Caco-2 (cell line): ENCODE data around the gene RND3. TPM values are rescaled to one million over a fixed set of nuclear protein-coding genes. Genes with fewer than 3 reads are reported as not detected.

Source experiments
- BruUV-seq: library from RNA; stranded (reverse); fragments of 400-500 nt; replicated peaks from 2 replicates; lab custom pipeline; 2021; lab: Mats Ljungman, UMichigan
- CTCF ChIA-PET: fragments of 300-600 bp; sonication (Branson Sonifier 250); formaldehyde crosslinking; loops from one replicate; lab custom pipeline; 2022; ENCODE audit warnings: antibody characterized with exemption; lab: Charles Lee
- POLR2A ChIA-PET: fragments of 300-600 bp; sonication (Branson Sonifier 250); formaldehyde crosslinking; loops from one replicate; lab custom pipeline; 2022; ENCODE audit warnings: antibody characterized with exemption; lab: Charles Lee
- DNase-seq, 2 experiments: peaks; one replicate each; pipeline versions ENCODE4 v3.0.0 to v3.0.0-alpha.2; 2020 to 2022
- H3K27me3 ChIP-seq: replicated peaks from 2 replicates; pipeline ENCODE4 v1.6.0; 2011; ENCODE audit warnings: low read length; ENCODE audit not compliant: control insufficient read depth, insufficient read depth
- H3K36me3 ChIP-seq: 2 replicates; pipeline ENCODE4 v1.5.1; 2011; ENCODE audit warnings: low read length; ENCODE audit not compliant: control insufficient read depth, insufficient read depth
- H3K4me1 ChIP-seq: fragments of 250-450 bp; sonication (Bioruptor Pico); 2 replicates; pipeline ENCODE4 v1.5.1; 2020; ENCODE audit warnings: mild to moderate bottlenecking
- H3K4me3 ChIP-seq: 2 replicates; pipeline ENCODE4 v1.5.1; 2011; ENCODE audit warnings: low read depth, mild to moderate bottlenecking, control low read depth, low read length
- H3K9me3 ChIP-seq: fragments of 250-450 bp; sonication (Bioruptor Pico); 2 replicates; pipeline ENCODE4 v1.5.1; 2020; ENCODE audit warnings: mild to moderate bottlenecking, moderate library complexity
- H3K27ac Mint-ChIP-seq: one replicate; pipeline ENCODE4 v1.8.0; 2022; ENCODE audit warnings: mixed read lengths; ENCODE audit not compliant: unreplicated experiment
- H3K27me3 Mint-ChIP-seq: one replicate; pipeline ENCODE4 v1.8.0; 2022; ENCODE audit warnings: mixed read lengths; ENCODE audit not compliant: insufficient read depth, unreplicated experiment
- H3K36me3 Mint-ChIP-seq: one replicate; pipeline ENCODE4 v1.8.0; 2022; ENCODE audit warnings: mild to moderate bottlenecking, mixed read lengths; ENCODE audit not compliant: insufficient read depth, unreplicated experiment
- H3K4me1 Mint-ChIP-seq: one replicate; pipeline ENCODE4 v1.8.0; 2022; ENCODE audit warnings: low read depth, mixed read lengths; ENCODE audit not compliant: unreplicated experiment
- H3K4me3 Mint-ChIP-seq: one replicate; pipeline ENCODE4 v1.8.0; 2022; ENCODE audit warnings: mild to moderate bottlenecking, moderate library complexity, mixed read lengths; ENCODE audit not compliant: unreplicated experiment
- H3K9me3 Mint-ChIP-seq: one replicate; pipeline ENCODE4 v1.8.0; 2022; ENCODE audit warnings: mixed read lengths; ENCODE audit not compliant: unreplicated experiment
- CTCF ChIP-seq, 2 experiments: fragments of 200-600 bp in 1 of 2; IDR thresholded peaks; 1 replicate in 1 of 2; 2 replicates in 1 of 2; pipeline versions ENCODE4 v1.5.1 to v1.8.0; 2011 to 2022; ENCODE audit warnings: antibody characterized with exemption in 1 of 2, control low read depth in 1 of 2, inconsistent platforms in 1 of 2, low read depth in 1 of 2, low read length in 1 of 2, mild to moderate bottlenecking in 1 of 2, moderate library complexity in 1 of 2; ENCODE audit not compliant: insufficient read depth in 1 of 2, severe bottlenecking in 1 of 2, unreplicated experiment in 1 of 2
- intact Hi-C: fragments of 100-400 bp; cut with micrococcal nuclease; formaldehyde crosslinking; loops from one replicate; pipeline ENCODE4 v1.10.0; 2022; ENCODE audit not compliant: unreplicated experiment
- total RNA-seq: library from RNA; stranded (reverse); gene quantifications from 2 replicates; pipeline ENCODE4 v1.2.3, GENCODE V29; 2022

The RND3 gene
- total RNA-seq, 1 experiment from 2014 or later, result 75.0 TPM

- Histone ChIP-seq H3K9me3 (peaks cover 8% of the 10 kb centered on the region; the same call in 1 of the 2 replicates), H3K4me1 (no peaks in the 10 kb centered on the region), H3K36me3 (no peaks in the 10 kb centered on the region), H3K4me3 (no peak overlapping the region), H3K27me3 (no peaks in the 10 kb centered on the region)
- intact Hi-C loops, result no loop called here
- no peak overlapping the region for H3K27ac Mint-ChIP-seq
- H3K4me3 Mint-ChIP-seq, result no peak overlapping the region
- POLR2A ChIA-PET, result no interaction called here
- no peaks in the 10 kb centered on the region for H3K36me3 Mint-ChIP-seq
- TF ChIP-seq CTCF (IDR thresholded peaks at IDR 0.05; ENCODE audit: insufficient read depth in 1 of 2, low read depth in 1 of 2, low read length in 1 of 2, severe bottlenecking in 1 of 2, unreplicated experiment in 1 of 2), result no peak
- H3K27me3 Mint-ChIP-seq, result no peaks in the 10 kb centered on the region
- no peak for DNase-seq
- H3K9me3 Mint-ChIP-seq, result peaks cover 5% of the 10 kb centered on the region
- H3K4me1 Mint-ChIP-seq, result no peaks in the 10 kb centered on the region
- no TSS peak for BruUV-seq
- CTCF ChIA-PET, result no interaction called here
These were observed 55.7 kb downstream of the RND3 start for GRCh38 chr2:150431561-150432311.

GRCh38 chr2:150429384-150429961 is 58.0 kb downstream of the RND3 start:
- no peak overlapping the region for H3K27ac Mint-ChIP-seq
- intact Hi-C loops, result no loop called here
- H3K36me3 Mint-ChIP-seq, result no peaks in the 10 kb centered on the region
- no TSS peak for BruUV-seq
- no peaks in the 10 kb centered on the region for H3K9me3 ChIP-seq
- H3K4me3 Mint-ChIP-seq, result no peak overlapping the region
- no peaks in the 10 kb centered on the region for H3K27me3 ChIP-seq
- DNase-seq, result no peak
- no peak for TF ChIP-seq CTCF (IDR thresholded peaks at IDR 0.05; ENCODE audit: insufficient read depth in 1 of 2, low read depth in 1 of 2, low read length in 1 of 2, severe bottlenecking in 1 of 2, unreplicated experiment in 1 of 2)
- ChIA-PET POLR2A (no interaction called here), CTCF (no interaction called here)
- H3K27me3 Mint-ChIP-seq, result no peaks in the 10 kb centered on the region
- no peaks in the 10 kb centered on the region for H3K36me3 ChIP-seq
- H3K4me3 ChIP-seq, result no peak overlapping the region
- no peaks in the 10 kb centered on the region for H3K4me1 Mint-ChIP-seq
- no peaks in the 10 kb centered on the region for H3K9me3 Mint-ChIP-seq
- no peaks in the 10 kb centered on the region for H3K4me1 ChIP-seq

- DNase-seq, result no peak
- H3K27me3 Mint-ChIP-seq, result no peaks in the 10 kb centered on the region
- H3K4me1 Mint-ChIP-seq, result no peaks in the 10 kb centered on the region
- TF ChIP-seq CTCF (IDR thresholded peaks at IDR 0.05; ENCODE audit: insufficient read depth in 1 of 2, low read depth in 1 of 2, low read length in 1 of 2, severe bottlenecking in 1 of 2, unreplicated experiment in 1 of 2), result no peak
- H3K9me3 Mint-ChIP-seq, result no peaks in the 10 kb centered on the region
- no peaks in the 10 kb centered on the region for H3K27me3 ChIP-seq
- no peaks in the 10 kb centered on the region for H3K36me3 Mint-ChIP-seq
- no peak overlapping the region for H3K4me3 Mint-ChIP-seq
- H3K4me3 ChIP-seq, result no peak overlapping the region
- H3K27ac Mint-ChIP-seq, result no peak overlapping the region
- H3K36me3 ChIP-seq, result no peaks in the 10 kb centered on the region
- no TSS peak for BruUV-seq
- intact Hi-C loops, result no loop called here
- H3K9me3 ChIP-seq, result no peaks in the 10 kb centered on the region
- CTCF ChIA-PET, result no interaction called here
- POLR2A ChIA-PET, result no interaction called here
- no peaks in the 10 kb centered on the region for H3K4me1 ChIP-seq
These were observed 58.8 kb downstream of the RND3 start for GRCh38 chr2:150428641-150429040.
